GM18519 (cell line): Measurements from ENCODE around the gene MGST2.

ENCODE experiments used
- ATAC-seq: cut with Tn5 transposase; IDR thresholded peaks from one replicate; pipeline ENCODE4 v1.9.1; 2021; ENCODE audit warnings: mild to moderate bottlenecking, moderate library complexity; ENCODE audit not compliant: unreplicated experiment, low FRiP score

The MGST2 gene

DNA sequence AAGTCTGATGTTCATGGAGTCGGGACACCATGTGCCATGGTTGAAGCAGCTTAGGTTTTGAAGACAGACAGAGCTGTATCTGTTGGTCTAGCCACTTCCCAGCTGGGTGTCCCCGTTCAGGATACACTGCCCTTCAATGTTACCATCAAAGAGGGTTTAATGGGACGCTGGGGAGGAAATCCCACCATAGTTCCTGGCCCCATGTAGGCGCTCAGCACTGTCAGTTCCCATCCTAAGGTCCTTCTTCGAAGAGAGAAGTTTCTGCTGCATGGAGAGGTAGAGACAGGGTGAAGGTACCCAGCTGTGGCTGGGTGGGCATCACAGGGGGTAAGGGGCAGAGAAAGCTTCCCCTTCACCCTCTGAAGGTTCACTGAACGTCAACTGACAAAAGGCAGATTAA is 3.7 kb downstream of the MGST2 start:
- ATAC-seq = no peak

GRCh38 chr4:139669890-139670289 is 4.3 kb downstream of the MGST2 start:
- no peak for ATAC-seq

- ATAC-seq = no peak
Measured at GRCh38 chr4:139670775-139671174, 5.2 kb downstream of the MGST2 start.

DNA sequence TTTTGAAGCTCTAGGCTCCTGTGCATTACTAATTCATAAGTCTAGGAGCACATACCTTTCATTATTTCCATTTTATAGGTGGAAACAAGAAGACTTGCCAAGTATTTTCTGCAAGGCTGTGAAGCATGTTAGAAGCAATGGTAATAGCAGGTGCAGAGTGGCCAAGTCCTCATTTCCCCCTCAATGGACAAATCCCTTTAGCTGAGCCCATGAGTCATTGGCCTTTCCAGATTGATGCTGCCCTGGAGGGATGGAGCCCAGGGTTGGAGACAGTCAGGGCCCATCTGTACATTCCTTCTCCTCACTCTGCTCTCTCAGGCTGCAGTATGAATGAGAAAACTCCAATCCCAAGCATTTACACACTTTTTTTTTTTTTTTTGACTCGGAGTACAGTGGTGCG is 6.6 kb downstream of the MGST2 start:
- ATAC-seq = no peak

DNA sequence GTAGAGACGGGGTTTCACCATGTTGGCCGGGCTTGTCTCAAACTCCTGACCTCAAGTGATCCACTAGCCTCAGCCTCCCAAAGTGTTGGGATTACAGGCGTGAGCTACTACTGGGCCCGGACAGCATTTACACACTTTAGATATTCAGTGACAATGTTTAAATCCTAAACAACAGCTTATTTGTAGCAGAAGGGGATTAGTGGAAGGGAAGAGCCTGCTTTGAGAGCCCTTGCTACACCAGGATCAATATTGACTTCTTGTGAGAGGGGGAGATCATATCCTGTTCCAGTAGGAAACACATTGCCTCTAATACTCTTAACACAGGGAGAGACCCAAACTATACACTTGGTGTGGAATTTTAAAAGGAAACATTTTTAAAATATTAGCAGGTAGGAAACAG is 7.1 kb downstream of the MGST2 start:
- ATAC-seq = no peak

DNA sequence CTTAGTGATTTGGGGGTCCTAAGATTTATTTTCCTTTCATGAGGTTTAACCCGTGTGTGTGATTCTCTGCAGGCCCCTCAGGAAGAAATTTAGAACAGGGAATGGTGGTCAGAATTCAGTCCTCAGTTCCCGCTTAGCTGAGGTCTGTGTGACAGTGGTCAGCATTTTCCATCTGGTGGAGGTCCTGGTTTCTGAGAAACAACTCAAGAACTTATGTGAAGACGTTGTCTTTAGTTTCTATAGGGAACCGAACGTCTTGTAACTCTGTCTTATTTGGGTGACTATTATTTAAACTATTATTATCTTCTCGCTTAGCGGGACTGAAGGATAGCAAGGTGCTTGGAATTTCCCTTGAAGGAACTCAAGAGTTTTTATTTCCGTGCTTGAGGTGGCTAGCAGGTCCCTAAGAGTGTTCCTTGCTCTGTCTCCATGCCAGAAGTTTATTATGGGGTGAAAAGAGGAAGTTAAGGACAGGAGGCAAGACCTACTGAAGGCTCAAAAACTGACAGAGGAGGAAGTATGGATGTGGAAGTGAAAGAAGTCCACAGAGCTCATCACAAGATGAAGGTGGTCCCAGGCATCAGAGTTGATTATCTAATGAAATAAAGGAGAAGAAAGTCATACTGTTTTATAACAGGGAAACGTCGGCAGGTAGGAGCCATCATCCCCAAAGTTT is 9.4 kb downstream of the MGST2 start:
- ATAC-seq = no peak

DNA sequence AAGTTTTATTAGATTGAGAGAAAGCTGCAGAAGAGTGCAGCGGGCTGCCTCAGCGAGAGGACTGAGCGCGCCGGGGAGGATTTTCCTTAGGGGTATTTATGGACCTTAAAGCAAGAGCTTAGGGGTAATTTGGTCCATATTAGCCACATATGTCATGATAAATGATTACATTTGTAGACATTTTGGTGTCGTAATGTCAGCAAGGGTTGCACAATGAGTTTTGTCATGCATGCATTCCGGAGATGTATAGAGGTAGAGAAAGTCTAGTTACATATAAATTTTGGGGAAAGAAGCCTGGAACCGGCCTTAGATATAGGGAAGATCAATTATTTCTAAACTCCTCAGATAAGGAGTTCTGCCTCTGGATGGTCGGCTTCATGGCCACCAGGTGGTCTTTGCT is 10.0 kb downstream of the MGST2 start:
- no peak for ATAC-seq

DNA sequence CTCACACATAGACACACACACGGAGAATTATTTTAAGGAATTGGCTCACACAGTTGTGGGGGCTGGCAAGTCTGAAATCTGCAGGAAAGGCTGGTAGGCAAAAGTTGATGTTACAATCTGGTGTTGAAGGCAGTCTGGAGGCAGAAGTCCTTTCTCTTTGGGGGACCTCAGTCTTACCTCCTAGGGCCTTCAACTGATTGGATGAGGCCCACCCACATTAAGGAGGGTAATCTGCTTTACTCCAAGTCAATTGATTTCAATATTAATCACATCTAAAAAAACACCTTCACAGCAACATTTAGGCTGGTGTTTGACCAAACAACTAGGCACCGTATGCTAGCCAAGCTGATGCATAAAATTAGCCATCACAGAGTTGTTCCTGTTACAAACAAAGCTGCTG is 10.7 kb downstream of the MGST2 start:
- no peak for ATAC-seq

- ATAC-seq = no peak
Measured at GRCh38 chr4:139676913-139677585, 11.4 kb downstream of the MGST2 start.

DNA sequence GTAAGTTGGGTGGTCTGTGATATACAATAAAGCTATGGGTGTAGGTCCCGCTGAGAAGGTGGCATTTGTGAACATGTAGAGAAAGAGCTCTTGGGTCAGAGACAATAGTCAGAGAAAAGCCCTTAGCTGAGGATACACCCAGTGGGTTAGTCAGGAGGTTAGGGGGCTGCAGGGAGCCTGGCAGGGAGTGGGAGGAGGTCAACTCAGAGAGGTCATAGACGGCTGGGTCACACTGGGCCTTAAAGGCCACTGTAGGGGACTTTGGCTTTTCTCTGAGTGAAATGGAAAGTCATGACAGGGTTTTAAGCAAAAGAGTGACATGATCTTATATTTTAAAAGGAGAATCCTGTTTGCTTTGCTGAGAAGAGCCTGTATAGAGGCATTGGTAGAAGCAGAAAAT is 16.7 kb downstream of the MGST2 start:
- ATAC-seq = no peak

DNA sequence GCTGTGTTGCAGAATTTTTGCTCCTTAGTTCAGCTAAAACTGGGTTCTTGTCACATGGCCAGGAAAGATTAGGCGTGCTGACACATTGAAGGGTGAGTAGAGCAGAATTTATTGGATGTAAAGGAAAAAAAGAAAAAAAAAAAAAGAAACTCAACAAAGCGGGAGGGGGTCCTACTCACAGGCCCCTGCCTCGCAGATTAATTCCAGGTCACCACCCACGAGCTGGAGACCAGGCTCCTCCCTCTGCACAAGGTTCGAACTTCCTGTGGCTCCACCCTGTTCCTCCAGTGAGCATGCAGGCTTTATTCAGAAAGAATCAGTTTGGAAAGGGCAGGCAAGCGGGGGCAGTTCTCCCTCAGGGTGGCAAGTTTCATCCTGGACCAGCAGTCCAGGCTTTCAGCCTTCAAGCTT is 17.1 kb downstream of the MGST2 start:
- no peak for ATAC-seq

DNA sequence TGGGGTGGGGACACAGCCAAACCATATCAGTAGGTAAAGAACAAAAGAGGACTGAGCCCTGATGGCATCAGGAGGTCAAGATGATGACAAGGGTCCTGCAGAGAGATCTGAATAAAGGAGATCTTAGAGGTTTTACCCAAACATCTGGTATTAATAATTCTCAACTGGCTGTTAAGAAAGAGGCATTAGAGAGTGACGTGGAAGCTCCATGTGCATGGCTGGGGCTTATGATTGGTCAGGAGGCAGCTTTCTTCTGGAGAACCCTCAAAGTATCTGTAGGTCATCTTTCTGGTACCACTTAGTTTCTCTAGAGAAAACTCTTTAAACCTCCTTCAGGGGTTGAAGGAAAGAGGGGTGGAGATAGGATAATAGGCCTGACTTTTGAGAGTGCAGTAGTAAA is 18.7 kb downstream of the MGST2 start:
- no peak for ATAC-seq

DNA sequence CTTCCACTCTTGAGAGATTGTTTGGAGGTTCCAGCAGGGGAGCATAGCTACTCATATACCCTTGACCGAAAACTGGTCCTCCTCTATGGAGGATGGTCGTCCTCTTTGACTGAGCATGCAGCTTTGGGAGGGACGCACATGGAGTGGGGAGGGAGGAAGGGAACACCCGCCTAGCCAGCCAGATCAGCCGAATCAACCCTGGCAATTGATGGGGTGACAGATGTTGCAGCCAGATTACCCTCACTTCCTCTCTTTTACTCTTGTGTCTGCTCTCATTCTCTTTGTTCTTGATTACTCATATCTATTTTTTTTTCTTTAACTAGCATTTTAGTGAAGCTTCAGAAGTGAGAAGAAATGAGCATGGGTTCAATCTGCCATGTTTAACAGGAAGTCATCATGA is 19.6 kb downstream of the MGST2 start:
- ATAC-seq = no peak

GRCh38 chr4:139686130-139686529 is 20.5 kb downstream of the MGST2 start:
- ATAC-seq = no peak

- no peak for ATAC-seq
Measured at GRCh38 chr4:139686988-139687387, 21.4 kb downstream of the MGST2 start.

GRCh38 chr4:139689093-139689722 is 23.6 kb downstream of the MGST2 start:
- ATAC-seq = no peak

DNA sequence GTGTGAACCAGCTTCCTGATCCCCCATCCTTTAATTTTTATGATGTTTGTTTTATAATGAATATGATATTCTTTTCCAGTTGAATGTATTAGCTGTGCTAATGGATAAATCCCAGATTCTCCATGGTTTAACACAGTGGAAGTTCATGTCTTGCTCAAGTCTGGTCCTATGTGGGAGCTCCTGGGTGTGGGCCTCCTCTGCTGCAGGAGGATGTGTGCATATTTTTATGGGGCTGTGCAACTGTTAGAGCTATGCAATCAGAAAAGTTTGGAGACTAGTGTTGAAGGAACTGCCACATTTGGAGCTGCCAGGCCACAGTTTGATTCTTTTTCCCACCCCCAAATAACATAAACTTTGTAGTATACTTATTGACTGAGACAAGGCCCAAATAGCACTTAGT is 24.8 kb downstream of the MGST2 start:
- ATAC-seq = no peak

GRCh38 chr4:139692309-139693012 is 26.8 kb downstream of the MGST2 start:
- no peak for ATAC-seq

- ATAC-seq = no peak
Measured at GRCh38 chr4:139694522-139695107, 29.0 kb downstream of the MGST2 start.

- ATAC-seq = no peak
Measured at GRCh38 chr4:139696491-139696890, 30.9 kb downstream of the MGST2 start.
